ENCODE results near the gene INIP.

DNA sequence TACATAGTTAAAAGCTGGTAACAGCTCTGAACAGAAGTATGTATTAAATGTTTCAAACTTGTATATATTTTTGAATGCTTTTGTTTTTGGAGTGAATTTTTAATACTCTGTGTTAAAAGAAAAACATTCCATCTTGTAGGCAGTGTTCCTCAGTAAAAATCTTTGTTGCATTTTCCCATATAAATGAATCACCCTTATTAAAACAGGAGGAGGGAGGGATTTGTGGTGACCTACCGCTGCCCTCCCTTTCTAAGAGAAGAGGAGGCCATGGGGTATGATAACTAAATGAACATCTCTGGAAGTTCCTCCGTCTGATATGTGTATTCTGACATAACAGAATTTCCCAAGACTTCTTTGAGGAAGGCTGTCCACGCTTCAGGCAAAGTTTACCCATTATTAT is 53.4 kb downstream of the INIP start:
- TF ChIP-seq, protein P1, sequence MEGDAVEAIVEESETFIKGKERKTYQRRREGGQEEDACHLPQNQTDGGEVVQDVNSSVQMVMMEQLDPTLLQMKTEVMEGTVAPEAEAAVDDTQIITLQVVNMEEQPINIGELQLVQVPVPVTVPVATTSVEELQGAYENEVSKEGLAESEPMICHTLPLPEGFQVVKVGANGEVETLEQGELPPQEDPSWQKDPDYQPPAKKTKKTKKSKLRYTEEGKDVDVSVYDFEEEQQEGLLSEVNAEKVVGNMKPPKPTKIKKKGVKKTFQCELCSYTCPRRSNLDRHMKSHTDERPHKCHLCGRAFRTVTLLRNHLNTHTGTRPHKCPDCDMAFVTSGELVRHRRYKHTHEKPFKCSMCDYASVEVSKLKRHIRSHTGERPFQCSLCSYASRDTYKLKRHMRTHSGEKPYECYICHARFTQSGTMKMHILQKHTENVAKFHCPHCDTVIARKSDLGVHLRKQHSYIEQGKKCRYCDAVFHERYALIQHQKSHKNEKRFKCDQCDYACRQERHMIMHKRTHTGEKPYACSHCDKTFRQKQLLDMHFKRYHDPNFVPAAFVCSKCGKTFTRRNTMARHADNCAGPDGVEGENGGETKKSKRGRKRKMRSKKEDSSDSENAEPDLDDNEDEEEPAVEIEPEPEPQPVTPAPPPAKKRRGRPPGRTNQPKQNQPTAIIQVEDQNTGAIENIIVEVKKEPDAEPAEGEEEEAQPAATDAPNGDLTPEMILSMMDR (IDR thresholded peaks at IDR 0.05; ENCODE audit: low read depth, low read length, poor library complexity, severe bottlenecking), result no peak
- no peak for TF ChIP-seq EZH2phosphoT487 (IDR thresholded peaks at IDR 0.05; ENCODE audit: borderline replicate concordance, low read length)

All from DOHH2 (cell line).